OCI-M2 (cell line): ENCODE results near the gene DMRTB1.

Experiments
- DNase-seq: peaks from one replicate; lab custom pipeline; 2025; ENCODE audit not compliant: unreplicated experiment; lab: John Stamatoyannopoulos, UW

Gene DMRTB1

DNA sequence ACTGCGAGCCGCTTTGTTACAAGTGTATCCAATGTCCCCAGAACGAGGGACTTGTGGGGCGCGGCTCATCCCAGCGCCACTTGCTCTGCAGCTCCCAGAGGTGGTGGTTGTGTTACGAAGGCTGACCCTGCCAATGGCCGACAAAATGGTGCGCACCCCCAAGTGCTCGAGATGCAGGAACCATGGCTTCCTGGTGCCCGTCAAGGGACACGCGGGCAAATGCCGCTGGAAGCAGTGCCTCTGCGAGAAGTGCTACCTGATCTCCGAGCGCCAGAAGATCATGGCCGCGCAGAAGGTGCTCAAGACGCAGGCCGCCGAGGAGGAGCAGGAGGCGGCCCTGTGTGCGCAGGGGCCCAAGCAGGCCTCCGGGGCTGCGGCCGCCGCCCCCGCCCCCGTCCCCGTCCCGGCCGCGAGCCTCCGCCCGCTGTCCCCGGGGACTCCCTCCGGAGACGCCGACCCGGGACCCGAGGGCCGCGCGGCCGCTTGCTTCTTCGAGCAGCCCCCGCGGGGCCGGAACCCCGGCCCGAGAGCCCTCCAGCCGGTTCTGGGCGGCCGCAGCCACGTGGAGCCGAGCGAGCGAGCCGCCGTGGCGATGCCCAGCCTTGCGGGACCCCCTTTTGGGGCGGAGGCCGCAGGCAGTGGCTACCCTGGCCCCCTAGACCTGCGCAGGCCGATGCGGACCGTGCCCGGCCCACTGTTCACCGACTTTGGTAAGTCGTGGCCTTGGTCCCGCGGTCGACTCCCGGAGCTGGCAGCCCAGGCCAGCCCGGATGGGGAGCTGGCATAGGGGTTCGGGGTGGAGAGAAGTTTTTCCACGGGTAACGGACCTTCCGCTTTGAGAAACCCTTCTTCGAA lies at the start of gene DMRTB1:
Gene DMRTB1, plus strand, starts transcription at position 79 of the 855 bp plus-strand sequence. Its CDS starts 55 bp downstream, at position 134.
- DNase-seq: no peak

DNA sequence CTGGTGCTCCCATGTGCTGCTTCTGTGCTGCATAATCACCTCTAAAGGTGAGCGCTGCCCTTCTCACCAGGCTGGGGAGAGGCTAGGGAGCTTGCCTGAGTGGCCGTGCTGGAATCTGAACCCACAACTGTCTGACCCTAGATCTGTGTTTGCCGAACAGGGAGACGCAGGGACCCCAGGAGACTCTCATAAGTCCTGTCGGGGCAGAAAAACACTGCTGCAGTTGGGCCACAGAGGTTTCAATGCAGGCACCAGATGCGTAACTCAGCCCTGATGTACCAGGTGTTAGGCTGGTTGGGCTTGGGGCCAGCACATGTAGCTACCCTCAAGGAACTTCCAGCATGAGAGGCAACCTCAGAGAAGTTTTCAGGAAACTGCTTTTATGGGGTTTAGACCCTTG lies 49.5 kb upstream of the DMRTB1 start:
- no peak for DNase-seq

DNA sequence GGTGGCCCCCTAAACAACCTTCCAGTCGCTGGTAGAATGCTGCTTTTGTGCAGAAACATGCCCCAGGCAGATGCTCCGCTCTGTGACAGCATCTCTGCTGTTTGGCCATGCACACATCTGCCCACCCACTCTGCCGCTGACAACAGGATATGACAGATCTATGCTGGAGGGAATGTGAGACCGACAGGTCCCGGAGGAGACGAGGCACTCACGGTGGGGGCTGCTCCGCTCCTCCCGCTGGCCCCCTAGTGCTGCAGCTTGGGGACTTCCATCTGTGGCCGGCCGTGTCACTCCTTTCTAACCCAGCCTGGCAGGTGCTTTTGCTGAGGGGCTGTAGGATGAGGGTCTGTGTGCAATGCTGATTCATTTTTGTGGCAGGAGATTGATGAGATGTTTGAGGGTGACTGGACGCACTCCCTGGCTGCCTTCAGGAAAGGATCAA lies 49.1 kb upstream of the DMRTB1 start:
- no peak for DNase-seq

DNA sequence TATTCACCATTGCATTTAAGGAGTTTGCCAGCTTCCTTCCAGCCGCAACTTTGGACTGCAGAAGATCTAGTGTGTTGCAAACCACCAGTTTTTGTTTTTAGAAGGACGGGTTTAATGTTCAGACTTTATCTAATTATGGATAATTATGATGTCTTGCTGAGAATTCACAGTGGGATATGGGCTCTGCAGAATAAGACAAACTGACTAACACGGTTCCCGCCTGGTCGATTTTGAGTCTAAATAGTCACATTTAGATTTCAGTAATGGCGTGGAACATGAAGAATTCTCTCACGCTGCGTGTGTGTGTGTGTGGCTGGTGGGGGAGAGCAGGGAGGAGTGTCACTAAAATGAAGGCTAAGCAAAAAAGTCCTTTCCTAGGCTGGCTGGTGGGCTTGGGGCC lies 48.5 kb upstream of the DMRTB1 start:
- no peak for DNase-seq

DNA sequence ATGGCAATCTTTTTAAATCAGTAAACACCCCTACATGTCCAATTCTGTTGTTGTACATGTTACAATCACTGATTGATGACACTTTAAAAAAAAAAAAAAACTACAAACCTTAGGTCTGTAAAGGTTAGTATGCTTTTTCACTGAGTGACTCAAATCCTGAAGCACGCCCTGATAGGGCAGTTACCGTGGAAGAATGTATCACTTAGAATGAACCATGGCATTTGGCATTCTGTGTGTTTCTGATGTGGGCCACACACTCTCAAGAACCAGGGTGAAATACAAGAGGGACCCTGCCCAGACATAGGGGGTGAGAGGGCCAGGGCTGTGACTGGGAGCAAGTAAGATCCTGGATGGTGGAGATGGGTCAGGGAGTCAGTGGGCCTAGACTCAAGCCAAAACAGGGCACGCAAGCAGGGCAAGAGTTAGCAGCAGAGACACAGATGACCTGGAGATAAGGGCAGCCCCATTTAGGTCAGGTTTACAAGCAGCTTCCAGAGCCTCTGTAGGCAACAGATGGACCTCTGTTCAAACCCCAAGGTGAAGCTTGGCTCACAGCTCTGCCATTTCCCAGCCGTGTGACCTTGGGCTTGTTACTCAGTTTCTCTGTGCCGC lies 47.6 kb upstream of the DMRTB1 start:
- no peak for DNase-seq

DNA sequence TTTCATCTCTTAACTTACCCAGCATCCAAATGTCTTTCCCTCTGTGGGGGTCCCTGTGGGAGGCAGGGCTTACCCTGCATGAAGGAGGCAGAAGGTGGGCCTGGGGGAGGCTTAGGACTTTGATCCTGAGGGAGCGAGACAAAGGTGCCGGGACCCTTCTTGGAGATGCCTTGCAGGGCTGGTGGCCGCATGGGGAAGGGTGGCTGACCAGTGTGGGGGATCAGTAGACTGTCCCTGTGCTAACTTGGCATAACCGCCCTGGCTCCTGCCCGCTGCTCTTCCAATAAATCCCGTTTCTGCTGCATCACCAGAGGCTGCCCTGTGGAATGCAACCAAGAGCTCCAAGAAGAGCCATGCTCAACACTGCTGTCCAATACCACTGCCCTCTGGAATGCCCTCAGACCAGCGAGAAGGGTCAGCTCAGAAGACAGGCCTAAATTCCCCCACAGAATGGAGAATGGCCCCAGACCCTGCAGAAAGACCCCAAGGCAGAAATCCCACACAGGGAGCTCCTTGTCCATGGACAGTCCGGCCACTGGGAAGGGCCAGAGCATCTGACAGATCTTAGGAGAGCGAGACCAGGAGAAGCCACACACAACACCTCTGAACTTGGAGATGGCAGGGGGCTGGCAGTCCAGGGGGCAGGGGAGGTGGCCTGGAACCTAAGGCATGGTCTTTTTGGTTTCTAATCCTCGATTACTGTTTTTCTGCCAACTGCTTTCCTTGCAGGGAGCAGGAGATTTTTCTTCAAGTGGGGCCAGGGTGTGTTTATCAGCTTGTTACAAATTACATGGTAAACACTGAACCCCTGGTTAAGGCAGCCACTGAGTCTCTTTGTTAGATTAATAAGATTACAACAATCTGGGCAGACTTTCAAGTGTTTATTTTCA lies 46.7 kb upstream of the DMRTB1 start:
- no peak for DNase-seq

DNA sequence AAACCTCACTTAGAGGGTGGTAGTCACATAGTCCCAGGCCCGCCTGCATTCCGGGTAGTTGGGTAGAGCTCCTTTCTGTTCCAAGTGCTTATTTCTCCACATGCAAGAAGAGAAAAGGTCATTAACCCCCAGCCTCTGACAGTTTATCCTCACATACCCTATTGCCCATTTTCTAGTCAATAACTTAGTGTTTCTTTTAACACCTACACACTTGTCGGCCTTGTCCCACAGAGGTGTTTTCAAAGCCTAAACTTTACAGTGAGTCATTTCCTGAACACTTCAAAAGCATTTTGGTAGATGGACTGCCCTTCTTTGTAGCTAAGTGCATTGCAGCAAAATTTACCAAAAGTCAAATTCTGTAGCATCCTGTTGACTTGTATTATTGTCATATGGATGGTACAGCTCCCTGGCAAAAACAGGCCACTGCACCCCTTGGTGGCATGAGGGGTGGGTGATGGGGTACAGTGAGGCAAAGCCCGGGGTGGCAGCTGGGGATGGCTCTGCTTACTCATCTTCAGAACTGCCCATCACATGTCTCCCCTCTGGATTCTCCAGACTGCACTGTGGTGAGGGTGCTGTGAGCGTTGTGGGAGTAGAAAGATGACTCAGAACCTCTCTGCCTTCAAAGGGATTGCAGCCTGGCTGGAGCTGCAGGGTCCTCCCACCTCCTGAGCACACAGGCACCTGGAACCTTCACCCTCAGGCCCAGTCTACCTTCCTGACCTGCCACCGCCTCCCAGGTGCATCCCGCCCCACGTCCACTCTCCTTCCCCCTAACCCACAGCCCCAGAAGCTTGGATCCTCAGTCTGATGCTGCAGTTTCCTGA lies 45.8 kb upstream of the DMRTB1 start:
- DNase-seq: no peak

DNA sequence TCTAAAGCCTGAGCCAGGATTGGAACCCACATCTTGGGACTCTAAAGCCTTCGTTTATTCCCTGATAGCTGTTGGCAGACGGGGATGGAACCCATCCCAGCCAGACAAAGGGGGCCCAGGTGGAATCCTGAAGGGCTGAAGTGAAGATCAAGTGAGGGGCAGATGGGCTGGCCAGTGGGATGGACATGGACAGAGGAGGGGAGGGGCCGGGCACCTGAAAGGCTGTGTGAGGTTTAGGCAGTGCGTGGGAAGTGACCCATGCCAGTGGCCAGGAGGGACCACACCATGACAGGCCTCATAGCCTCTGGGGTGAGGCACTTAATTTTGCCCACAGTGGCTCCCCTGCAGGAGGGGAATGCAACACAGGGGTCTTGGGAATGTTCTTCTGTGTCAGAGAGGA lies 44.6 kb upstream of the DMRTB1 start:
- DNase-seq: no peak

DNA sequence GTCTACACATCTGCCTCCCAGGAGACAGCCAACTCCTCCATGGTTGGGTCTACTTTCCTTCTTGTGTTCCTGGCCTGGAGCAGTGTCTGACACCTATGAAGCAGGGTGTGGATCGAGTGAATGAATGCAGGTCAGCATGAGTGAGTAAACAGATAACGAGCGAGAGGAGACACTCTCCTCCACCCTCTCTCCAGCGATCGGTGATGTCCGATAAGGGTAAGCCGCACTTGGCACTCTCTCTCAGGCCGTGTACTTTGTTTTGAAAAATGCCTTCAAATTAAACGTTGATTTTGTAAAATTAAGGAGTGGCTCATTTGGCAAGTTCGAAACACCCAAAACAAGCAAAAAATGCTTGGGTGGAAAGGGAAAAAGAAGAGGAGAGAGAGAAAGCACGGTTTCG lies 43.8 kb upstream of the DMRTB1 start:
- no peak for DNase-seq

DNA sequence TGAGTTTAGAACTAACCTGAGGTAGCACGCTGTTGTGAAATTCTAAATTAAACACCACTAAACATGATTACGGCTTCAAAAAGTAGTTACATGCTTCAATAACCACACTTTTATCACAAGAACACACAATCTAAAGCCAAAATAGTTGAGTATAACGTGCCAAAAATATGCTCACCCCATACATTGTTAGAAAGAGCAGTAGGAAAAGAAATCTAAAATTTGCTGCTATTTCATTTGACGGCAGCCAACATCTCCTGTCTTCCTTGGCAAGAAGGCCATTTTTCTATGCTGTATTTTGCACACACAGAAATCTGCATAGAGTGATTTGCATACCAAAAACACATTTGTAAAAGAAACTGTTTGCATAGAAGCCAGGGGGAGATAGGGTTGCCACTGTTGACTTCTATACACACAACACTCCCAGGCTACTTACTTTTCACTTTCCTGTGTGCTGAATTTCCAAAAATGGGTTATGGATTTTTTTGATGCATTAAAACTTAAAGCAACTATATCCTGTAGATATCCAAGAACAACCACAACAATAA lies 42.9 kb upstream of the DMRTB1 start:
- DNase-seq: no peak

DNA sequence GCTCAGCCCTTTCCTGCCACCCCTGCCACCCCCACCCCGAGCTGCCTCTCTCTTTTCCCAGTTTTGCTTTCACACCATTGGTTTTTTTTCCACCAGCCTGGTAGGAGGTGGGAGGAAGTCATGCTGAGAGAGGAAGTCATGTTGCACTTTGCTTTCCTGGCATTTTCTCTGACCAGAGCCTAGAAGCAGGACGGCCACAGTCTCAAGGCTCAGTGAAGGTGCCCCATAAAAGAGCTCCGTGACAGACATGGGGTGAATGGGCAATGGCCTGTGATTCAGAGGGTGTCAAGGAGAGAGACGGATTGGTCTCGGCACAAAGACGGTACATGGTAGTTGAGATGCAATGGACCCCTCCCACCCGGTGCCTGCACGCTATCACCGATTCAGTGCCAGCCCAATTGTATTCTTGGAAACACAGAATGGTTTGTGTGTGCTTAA lies 42.1 kb upstream of the DMRTB1 start:
- no peak for DNase-seq

DNA sequence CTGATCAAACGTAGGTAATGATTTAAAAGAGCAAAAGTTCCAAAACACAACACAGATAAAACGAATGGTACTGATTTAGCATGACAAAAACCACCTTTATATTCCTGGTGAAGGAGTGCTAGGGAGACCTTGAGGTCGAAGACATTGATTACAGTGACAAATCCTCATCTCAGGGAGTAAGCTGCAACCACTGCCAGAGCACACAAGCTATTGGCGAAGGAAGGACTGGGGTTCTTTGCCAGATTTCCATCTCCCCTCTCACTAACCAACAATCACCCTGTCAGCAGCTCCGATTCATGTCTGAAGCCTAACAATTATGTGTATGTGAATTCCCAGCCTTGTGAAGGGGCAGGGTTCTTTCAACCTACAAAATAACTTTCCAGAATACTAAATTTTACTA lies 40.2 kb upstream of the DMRTB1 start:
- no peak for DNase-seq

DNA sequence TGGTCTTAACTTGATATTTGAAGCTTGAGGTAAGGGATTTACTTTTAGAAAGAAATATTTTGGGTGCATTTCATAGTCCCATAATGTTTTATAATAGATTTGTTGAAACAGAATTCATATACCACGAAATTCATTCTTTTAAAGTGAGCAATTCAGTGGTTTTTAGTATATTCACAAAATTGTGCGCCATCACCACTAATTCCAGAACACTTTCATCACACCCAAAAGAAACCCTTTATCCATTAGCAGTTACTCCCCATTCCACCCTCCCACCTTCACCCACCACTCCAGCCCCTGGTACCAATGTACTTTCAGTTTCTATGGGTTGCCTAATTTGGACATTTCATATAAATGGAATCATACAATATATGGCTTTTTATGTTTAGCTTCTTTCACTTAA lies 38.9 kb upstream of the DMRTB1 start:
- DNase-seq: no peak

DNA sequence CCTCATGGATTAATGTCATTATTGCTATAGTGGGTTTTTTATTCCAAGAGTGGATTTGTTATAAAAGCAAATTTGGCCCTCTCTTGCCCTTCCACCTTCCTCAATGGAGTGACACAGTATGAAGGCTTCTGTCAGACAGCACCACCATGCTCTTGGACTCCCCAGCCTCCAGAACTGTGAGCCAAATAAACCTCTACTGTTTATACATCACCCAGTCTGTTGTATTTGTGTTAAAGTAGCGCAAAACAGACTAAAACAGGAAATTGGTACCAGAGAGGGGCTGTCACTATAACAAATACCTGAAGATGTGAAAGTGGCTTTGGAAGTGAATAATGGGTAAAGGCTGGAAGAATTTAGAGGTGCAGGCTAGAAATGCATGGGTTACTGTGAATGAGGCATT lies 38.0 kb upstream of the DMRTB1 start:
- DNase-seq: no peak

DNA sequence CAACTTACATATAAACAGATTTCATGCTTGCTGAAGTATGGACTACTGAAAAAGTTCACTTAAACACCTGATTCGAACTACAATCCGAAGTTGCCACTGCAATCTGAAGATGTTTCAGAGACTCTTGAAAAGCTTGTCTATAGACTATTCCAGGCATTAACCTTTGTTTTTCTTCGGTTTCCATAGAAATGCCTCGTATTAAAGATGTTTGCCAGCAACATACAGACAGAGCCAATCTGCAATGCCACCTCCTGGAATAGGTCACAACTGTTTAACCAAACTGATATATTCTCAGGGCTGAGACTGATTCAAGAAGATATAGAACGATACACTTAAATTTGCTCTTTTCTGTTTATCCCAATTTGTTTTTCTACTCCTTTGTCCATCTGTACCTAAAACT lies 28.9 kb upstream of the DMRTB1 start:
- no peak for DNase-seq

DNA sequence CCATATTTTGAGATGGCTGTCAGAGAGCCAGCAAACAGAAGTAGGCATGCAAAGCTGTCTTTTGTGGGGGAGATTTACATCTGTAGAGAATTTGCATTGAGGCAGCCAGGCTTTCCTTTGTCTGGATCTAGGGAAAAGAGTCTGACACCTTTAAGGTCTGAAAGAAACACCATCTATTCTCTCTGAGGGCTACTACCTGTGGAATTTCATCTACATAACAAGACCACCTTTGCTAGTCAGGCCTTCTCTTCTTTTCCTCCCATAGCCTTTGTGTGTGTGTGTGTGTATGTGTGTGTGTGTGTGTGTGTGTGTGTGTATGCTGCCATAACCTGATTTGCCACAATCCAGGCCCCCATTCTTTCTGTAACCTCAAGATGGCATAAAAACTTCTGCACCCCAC lies 28.4 kb upstream of the DMRTB1 start:
- DNase-seq: no peak

DNA sequence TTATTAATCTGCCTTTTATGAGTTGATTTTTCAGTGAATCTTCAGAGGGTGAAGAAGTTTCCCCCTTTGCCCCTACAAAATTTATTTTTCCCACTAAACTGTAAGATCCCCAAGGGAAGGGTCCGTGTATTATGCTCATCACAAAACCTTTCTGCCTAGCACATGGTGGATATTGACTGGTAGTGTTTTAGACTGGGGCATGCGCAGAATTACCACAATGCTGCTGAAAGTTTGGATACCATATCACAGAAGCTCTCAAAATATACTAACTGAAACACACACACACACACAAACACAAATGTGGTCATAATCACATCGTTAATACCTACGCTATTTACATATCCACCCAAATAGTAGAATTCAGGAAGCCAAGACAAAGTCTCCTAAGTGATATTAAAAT lies 28.0 kb upstream of the DMRTB1 start:
- no peak for DNase-seq

DNA sequence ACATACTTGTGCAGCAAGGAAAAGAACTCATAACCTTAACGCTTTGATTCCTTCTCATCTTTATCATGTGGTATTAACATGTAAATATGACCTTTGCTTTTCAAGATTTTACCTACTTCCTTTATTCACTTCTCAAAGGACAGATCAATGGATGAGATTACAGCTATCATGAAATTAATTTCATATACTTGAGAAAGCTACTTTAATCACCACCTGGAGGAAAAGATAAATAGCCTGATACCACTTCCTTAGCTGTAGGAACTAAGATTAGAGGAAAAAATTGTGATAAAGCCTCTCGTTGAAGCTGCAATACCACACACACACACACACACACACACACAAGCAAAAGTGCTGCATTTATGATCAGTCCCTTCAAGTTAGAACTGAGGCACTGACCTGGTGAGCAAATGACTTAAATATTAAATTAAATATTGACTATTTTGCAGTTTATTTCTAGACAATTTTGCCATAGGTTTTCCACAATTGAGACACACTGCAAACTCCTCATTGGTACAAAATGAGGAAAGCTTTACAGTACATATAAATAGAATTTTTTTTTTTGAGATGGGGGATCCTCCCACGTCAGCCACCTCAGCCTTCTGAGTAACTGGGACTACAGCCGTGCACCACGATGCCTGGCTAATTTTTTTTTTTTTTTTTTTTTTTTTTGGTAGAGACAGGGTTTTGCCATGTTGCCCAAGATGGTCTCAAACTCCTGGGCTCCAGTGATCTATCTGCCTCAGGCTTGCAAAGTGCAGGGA lies 27.2 kb upstream of the DMRTB1 start:
- DNase-seq: no peak

DNA sequence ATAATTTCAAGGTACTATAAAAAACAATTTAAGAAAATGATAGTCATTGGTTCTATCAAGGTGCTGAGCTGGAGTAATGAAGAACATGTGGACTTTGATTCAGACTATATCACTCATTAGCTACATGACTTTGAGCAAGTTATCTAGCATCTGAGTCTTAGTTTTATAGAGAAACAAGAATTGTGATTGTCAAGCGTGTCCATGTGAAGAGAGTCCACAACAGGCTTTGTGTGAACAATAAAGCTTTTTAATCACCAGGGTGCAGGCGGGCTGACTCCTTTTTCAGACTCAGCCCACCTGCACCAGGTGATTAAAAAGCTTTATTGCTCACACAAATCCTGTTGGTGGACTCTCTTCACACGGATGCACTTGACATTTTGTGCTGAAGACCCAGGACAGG lies 26.6 kb upstream of the DMRTB1 start:
- no peak for DNase-seq
